ENCODE results near the gene CRADD.

Gene CRADD

DNA sequence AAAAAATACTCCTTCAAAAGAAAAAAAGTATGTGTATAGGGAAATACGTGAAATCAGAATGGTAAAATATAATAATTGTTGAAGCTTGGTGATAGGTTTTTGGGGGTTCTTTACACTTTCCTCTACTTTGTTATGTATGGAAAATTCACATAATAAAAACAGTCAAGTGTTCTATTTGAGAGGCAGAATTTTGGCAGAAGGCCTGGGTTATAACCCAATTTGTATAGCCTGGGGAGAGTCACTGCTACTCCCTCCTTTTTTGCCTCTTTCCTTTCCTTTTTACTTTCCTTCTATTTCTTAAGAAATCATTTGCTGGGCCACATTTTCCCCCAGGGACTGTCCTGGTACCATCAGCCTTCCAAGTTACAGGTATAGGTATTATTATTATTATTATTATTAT, 105.7 kb downstream of the CRADD start:
- DNase-seq (ENCODE audit: low read depth in 1 of 2, low spot score in 1 of 2): no peak
- TF ChIP-seq, protein P1, sequence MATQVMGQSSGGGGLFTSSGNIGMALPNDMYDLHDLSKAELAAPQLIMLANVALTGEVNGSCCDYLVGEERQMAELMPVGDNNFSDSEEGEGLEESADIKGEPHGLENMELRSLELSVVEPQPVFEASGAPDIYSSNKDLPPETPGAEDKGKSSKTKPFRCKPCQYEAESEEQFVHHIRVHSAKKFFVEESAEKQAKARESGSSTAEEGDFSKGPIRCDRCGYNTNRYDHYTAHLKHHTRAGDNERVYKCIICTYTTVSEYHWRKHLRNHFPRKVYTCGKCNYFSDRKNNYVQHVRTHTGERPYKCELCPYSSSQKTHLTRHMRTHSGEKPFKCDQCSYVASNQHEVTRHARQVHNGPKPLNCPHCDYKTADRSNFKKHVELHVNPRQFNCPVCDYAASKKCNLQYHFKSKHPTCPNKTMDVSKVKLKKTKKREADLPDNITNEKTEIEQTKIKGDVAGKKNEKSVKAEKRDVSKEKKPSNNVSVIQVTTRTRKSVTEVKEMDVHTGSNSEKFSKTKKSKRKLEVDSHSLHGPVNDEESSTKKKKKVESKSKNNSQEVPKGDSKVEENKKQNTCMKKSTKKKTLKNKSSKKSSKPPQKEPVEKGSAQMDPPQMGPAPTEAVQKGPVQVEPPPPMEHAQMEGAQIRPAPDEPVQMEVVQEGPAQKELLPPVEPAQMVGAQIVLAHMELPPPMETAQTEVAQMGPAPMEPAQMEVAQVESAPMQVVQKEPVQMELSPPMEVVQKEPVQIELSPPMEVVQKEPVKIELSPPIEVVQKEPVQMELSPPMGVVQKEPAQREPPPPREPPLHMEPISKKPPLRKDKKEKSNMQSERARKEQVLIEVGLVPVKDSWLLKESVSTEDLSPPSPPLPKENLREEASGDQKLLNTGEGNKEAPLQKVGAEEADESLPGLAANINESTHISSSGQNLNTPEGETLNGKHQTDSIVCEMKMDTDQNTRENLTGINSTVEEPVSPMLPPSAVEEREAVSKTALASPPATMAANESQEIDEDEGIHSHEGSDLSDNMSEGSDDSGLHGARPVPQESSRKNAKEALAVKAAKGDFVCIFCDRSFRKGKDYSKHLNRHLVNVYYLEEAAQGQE (IDR thresholded peaks at IDR 0.05; ENCODE audit: insufficient replicate concordance, low read depth): no peak
- no peak for TF ChIP-seq SPI1 (IDR thresholded peaks at IDR 0.05; ENCODE audit: borderline replicate concordance, low read depth)
- TF ChIP-seq POLR2AphosphoS5 (IDR thresholded peaks at IDR 0.05; ENCODE audit: low read depth): no peak
- TF ChIP-seq, protein P2, sequence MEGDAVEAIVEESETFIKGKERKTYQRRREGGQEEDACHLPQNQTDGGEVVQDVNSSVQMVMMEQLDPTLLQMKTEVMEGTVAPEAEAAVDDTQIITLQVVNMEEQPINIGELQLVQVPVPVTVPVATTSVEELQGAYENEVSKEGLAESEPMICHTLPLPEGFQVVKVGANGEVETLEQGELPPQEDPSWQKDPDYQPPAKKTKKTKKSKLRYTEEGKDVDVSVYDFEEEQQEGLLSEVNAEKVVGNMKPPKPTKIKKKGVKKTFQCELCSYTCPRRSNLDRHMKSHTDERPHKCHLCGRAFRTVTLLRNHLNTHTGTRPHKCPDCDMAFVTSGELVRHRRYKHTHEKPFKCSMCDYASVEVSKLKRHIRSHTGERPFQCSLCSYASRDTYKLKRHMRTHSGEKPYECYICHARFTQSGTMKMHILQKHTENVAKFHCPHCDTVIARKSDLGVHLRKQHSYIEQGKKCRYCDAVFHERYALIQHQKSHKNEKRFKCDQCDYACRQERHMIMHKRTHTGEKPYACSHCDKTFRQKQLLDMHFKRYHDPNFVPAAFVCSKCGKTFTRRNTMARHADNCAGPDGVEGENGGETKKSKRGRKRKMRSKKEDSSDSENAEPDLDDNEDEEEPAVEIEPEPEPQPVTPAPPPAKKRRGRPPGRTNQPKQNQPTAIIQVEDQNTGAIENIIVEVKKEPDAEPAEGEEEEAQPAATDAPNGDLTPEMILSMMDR (IDR thresholded peaks at IDR 0.05; ENCODE audit: insufficient read depth, low read length): no peak
- TF ChIP-seq GABPA (IDR thresholded peaks at IDR 0.05; ENCODE audit: low read depth): no peak

DNA sequence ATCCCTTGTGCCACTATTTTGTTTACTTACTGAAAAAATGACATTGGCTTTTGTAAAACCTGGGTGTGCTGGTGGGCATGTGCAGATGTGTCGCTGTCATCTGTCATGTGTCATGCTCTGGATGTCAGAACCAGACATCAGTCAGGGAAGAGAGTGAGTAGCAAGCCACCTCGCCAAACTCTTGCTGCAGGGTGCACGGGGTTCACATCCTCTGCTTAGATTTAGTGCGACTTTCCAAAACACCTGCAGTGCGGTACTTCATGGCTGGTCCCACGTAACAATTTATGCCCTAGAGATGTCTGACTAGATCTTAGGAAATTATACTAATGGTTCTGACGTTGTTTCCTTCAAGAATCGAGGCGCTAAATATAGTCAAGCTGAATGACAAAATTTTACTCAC, 106.7 kb downstream of the CRADD start:
- TF ChIP-seq SPI1 (IDR thresholded peaks at IDR 0.05; ENCODE audit: borderline replicate concordance, low read depth) (no peak), GABPA (IDR thresholded peaks at IDR 0.05; ENCODE audit: low read depth) (no peak), POLR2AphosphoS5 (IDR thresholded peaks at IDR 0.05; ENCODE audit: low read depth) (no peak)
- TF ChIP-seq, protein P2 (IDR thresholded peaks at IDR 0.05; ENCODE audit: insufficient read depth, low read length): no peak
- TF ChIP-seq, protein P1 (IDR thresholded peaks at IDR 0.05; ENCODE audit: insufficient replicate concordance, low read depth): no peak
- DNase-seq (ENCODE audit: low read depth in 1 of 2, low spot score in 1 of 2): no peak
- H3K4me3 ChIP-seq (replicated peaks; ENCODE audit: insufficient read depth, low read length): no peak overlapping the region
- no peaks in the 10 kb centered on the region for H3K27me3 ChIP-seq (ENCODE audit: insufficient read depth, poor library complexity, severe bottlenecking)
- H3K27ac ChIP-seq (replicated peaks): no peak overlapping the region

More for the DNA sequence above, 105.7 kb downstream of the CRADD start:
- no peak overlapping the region for H3K27ac ChIP-seq (replicated peaks)
- no peak overlapping the region for H3K4me3 ChIP-seq (replicated peaks; ENCODE audit: insufficient read depth, low read length)
- H3K27me3 ChIP-seq (ENCODE audit: insufficient read depth, poor library complexity, severe bottlenecking): no peaks in the 10 kb centered on the region

DNA sequence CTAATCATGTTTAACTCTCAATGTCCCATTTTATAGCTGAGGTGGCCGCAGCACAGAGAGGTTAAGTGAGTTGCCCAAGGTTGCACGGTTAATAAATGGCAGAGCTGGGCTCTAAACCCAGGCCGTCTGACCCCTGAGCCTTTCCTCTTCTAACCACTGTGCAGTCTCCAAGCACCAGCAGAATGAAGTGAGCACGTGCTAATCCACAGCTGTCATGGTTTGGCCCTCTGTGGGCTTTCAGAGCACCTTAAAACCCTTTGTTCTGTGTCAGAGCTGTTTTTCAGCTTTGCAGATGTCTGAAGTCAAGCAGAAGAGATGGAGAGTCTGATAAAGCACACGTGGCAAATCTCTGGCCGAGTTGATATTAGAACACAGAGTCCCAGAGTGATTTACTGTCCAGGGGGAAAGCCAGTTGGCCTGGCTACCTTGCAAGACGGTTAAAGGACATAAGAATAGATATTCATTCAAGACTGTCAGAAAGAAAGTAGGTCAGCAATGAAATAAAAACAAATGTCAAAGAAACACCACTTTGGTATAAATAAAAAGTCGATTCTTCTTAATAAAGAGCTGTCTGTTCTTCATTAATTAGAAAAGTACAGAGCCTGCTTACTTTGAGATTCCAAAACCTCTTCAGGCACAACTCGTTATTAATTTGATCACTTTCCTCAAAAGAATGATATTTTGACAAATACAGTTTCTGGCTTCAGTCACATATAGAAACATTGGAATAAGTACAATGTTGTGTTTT, 107.3 kb downstream of the CRADD start:
- Histone ChIP-seq H3K27ac (replicated peaks) (no peak overlapping the region), H3K27me3 (ENCODE audit: insufficient read depth, poor library complexity, severe bottlenecking) (no peaks in the 10 kb centered on the region), H3K4me3 (replicated peaks; ENCODE audit: insufficient read depth, low read length) (no peak overlapping the region)
- TF ChIP-seq GABPA (IDR thresholded peaks at IDR 0.05; ENCODE audit: low read depth) (no peak), POLR2AphosphoS5 (IDR thresholded peaks at IDR 0.05; ENCODE audit: low read depth) (no peak), SPI1 (IDR thresholded peaks at IDR 0.05; ENCODE audit: borderline replicate concordance, low read depth) (no peak)
- TF ChIP-seq, protein P2 (IDR thresholded peaks at IDR 0.05; ENCODE audit: insufficient read depth, low read length): no peak
- TF ChIP-seq, protein P1 (IDR thresholded peaks at IDR 0.05; ENCODE audit: insufficient replicate concordance, low read depth): no peak
- DNase-seq (ENCODE audit: low read depth in 1 of 2, low spot score in 1 of 2): no peak
